ENCODE measurements around the gene DMD.
"Not testable (repeated sequence)": the region's sequence is repeated elsewhere in the genome, so short reads cannot be mapped to it uniquely, and the experiment has no call there.

DMD gene

DNA sequence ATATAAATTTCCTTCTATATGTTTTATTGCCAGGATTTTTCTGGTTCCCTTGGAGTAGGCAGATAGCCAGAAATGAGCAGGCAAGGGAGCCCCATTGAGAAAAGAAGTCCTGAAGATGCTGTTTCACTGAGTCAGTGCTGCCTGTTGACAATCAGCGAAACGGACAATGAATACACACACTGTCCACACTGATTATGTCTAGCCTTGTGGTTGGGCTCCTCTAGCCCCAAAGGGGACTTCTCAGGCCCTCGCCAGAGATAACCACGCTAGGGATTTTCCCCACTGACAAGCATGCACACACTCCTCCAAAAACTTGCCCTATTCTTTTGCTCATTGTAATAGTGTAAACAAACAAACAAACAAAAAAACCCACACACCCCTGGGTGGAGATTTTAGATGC is 369.3 kb downstream of the DMD start:
- DNase-seq = no peak

GRCh38 chrX:32839781-32840180 is 371.6 kb downstream of the DMD start:
- DNase-seq = no peak

GRCh38 chrX:32825009-32825408 is 386.3 kb downstream of the DMD start:
- DNase-seq = no peak

GRCh38 chrX:32804034-32804433 is 407.3 kb downstream of the DMD start:
- no peak for DNase-seq

GRCh38 chrX:32798990-32799389 is 412.4 kb downstream of the DMD start:
- DNase-seq = no peak

- DNase-seq = no peak
Measured at GRCh38 chrX:32788936-32789335, 422.4 kb downstream of the DMD start.

GRCh38 chrX:32780109-32780508 is 431.2 kb downstream of the DMD start:
- no peak for DNase-seq

DNA sequence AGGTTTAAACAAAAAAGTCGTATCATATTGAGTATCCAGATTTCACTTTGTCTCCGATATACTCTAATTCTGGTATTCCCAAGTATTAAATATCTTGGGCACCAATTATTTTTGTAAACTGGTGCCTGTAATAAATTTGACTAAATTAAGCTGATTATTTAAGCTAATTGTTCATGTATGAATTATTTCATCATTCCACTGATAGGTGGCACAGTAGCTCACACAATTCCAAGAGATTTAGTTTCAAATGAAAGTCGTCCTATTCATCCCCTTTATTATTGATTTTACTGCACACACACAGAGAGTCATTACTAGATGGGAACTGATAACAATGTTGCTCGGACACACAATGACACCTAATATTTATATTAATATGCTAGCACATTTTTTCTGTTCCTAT is 432.4 kb downstream of the DMD start:
- no peak for DNase-seq

GRCh38 chrX:32774966-32775365 is 436.4 kb downstream of the DMD start:
- DNase-seq = no peak

- no peak for DNase-seq
Measured at GRCh38 chrX:32749070-32749469, 462.3 kb downstream of the DMD start.

DNA sequence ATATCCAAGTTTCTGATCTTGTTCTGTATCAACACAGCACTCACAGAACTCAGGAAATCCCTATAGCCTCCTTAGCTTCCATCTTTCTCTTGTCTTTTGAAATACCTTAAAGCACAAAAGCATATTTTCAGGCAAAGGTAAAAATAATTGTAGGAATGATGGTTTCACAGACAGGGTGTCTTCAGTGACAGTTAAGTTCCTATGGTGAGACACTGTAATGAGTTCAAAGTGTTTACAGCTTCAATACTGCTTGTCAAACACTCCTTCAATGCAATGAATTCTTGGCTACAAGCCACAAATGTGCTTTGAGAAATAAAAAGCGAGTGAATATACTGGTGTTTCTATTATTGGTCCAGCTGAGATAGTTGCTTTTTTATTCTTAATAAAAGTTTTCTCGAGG is 466.0 kb downstream of the DMD start:
- no peak for DNase-seq

GRCh38 chrX:32744921-32745320 is 466.4 kb downstream of the DMD start:
- no peak for DNase-seq

GRCh38 chrX:32741910-32742309 is 469.4 kb downstream of the DMD start:
- DNase-seq = no peak

GRCh38 chrX:32708542-32708941 is 502.8 kb downstream of the DMD start:
- no peak for DNase-seq

GRCh38 chrX:32705385-32705784 is 506.0 kb downstream of the DMD start:
- DNase-seq = not testable (repeated sequence)

DNA sequence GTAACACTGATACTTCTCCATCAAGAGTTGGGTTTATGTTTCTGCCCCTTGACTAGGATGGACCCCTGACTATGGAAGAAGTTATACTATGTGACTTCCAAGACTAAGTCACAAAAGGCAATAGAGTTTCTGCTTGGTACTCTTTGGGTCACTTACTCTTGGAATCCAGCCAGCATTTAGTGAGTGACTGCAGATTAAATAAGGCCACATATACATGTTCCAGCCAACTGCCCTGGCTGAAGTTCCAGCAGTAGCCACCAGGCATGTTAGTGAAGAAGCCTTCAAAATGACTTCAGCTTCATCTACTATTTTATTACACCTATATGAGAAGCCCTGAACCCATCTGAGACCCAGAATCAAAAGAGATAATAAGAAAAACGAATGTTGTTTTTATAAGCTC is 524.0 kb downstream of the DMD start:
- no peak for DNase-seq

DNA sequence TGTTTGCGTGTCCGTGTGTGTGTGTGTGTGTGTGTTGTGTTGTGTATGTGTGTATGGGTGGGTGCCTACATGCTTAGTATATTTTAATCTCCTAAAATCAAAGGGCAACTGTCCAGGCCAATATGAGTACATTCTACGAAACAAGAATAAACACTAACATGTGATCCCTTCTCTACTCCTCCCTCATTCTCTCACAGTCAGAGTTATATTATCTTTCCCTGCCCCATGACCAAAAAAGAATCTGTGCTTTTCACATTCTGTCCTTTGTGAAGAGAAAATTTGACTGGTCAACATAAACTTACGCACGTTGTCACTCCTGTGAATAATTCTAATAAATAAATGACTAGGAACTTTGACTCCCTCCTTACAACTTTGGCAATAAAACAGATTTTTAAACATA is 532.9 kb downstream of the DMD start:
- no peak for DNase-seq

- DNase-seq = peak; percentile 0
Measured at GRCh38 chrX:32673193-32673592, 538.2 kb downstream of the DMD start.

DNA sequence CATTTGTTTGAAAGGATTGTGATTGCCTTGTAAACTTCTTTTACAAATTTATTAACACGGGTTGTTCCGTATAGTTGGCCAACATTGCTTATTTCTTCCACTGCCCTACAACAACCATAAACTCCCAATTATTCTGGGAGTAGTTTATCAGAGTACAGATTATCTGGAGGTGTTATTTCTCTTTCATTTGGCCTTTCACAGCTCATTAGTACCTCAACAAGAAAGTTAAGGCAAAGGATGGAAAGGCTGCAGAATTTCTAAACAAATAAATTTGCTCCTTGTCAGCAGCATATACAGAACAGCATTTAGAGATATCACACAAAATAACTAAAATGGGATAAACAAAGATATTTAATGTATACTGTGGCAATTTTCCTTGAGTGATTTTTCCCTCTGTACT is 548.8 kb downstream of the DMD start:
- no peak for DNase-seq

DNA sequence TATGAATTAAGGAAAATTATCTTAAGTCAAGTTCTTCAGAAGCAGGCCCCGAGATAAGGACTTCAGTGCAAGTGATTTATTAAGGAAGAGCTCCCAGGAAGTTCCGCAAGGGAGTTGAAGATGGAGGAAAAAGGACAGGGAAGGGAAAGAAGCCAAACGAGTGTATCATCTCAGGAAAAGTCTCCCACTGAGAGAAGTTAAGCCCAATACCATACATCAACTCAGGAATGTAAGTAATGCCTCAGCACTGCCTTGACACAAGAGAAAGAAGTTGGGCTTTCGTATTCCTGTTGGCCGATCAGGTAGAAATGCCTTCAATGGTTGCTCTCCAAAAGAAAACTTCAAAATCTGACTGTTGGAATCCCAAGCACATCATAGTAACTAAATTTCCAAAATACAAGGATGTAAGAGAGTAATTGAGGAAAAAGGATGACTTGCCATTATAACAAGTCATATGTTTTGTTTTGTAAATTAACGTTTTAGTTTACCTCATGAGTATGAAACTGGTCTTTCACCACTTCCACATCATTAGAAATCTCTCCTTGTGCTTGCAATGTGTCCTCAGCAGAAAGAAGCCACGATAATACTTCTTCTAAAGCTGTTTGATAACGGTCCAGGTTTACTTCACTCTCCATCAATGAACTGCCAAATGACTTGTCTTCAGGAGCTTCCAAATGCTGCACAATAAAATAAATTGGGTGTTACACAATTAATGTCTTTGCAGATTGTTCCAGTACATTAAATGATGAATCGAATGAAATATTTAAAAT is 566.7 kb downstream of the DMD start:
- no peak for DNase-seq

- DNase-seq = no peak
Measured at GRCh38 chrX:32642283-32642682, 569.1 kb downstream of the DMD start.

DNA sequence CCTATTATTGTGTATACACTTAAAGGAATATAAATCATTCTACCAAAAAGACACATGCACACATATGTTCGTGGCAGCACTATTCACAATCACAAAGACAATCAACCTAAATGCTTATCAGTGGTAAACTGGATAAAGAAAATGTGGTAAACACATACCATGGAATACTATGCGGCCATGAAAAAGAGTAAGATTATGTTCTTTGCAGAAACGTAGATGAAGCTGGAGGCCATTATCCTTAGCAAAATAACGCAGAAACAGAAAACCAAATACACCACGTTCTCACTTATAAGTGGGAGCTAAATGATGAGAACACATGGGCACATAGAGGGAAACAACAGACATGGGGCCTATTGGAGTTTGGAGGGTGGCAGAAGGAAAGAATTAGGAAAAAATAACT is 593.2 kb downstream of the DMD start:
- no peak for DNase-seq

GRCh38 chrX:32614707-32615106 is 596.6 kb downstream of the DMD start:
- no peak for DNase-seq

GRCh38 chrX:32599156-32599555 is 612.2 kb downstream of the DMD start:
- DNase-seq = no peak

GRCh38 chrX:32598707-32599106 is 612.6 kb downstream of the DMD start:
- DNase-seq = no peak

Data from NCI-H2171 treated with DMSO at 0.1 percent for 48 hours (cell line).